Hematopoietic multipotent progenitor cell (in vitro differentiated cells): ENCODE data around the gene ATP6V1G3. TPM values are rescaled to one million over a fixed set of nuclear protein-coding genes. Genes with fewer than 3 reads are reported as not detected.
"Not testable (repeated sequence)": the region's sequence is repeated elsewhere in the genome, so short reads cannot be mapped to it uniquely, and the experiment has no call there.

ENCODE experiments used
- DNase-seq, 3 donors: peaks; one replicate each; pipeline ENCODE4 v3.0.0-alpha.2; 2011 to 2015; ENCODE audit warnings: low read depth in 2 of 3, low spot score in 2 of 3
- total RNA-seq: library from RNA; depleted of rRNA; stranded (reverse); fragments of >200 nt; gene quantifications from one replicate; pipeline ENCODE4 v1.2.3, GENCODE V29; 2012

Gene ATP6V1G3
- total RNA-seq, 1 donor: not detected

- DNase-seq: peak in 1 of 3 donors; percentile 17
These were observed 3.3 kb upstream of the ATP6V1G3 start for GRCh38 chr1:198543670-198544260.

GRCh38 chr1:198542632-198543031 is 2.2 kb upstream of the ATP6V1G3 start:
- DNase-seq: no peak

GRCh38 chr1:198541737-198542136 is 1.3 kb upstream of the ATP6V1G3 start:
- no peak for DNase-seq

- no peak for DNase-seq
These were observed 1.7 kb downstream of the ATP6V1G3 start for GRCh38 chr1:198538579-198539364.

GRCh38 chr1:198535631-198536030 is 4.8 kb downstream of the ATP6V1G3 start:
- DNase-seq: no peak

GRCh38 chr1:198534548-198535418 is 5.7 kb downstream of the ATP6V1G3 start:
- peak in 1 of 3 donors; percentile 14 for DNase-seq

- no peak for DNase-seq
These were observed 8.6 kb downstream of the ATP6V1G3 start for GRCh38 chr1:198531891-198532290.

- DNase-seq: no peak
These were observed 9.5 kb downstream of the ATP6V1G3 start for GRCh38 chr1:198530953-198531352.

GRCh38 chr1:198529414-198529813 is 11.1 kb downstream of the ATP6V1G3 start:
- no peak for DNase-seq

- no peak for DNase-seq
These were observed 12.1 kb downstream of the ATP6V1G3 start for GRCh38 chr1:198528364-198528763.

- no peak for DNase-seq
These were observed 15.9 kb downstream of the ATP6V1G3 start for GRCh38 chr1:198524556-198524955.

- not testable (repeated sequence) for DNase-seq
These were observed 16.4 kb downstream of the ATP6V1G3 start for GRCh38 chr1:198524127-198524526.

GRCh38 chr1:198523182-198523950 is 17.1 kb downstream of the ATP6V1G3 start:
- DNase-seq: peak in 2 of 3 donors; percentile 29 to 42

GRCh38 chr1:198520524-198521254 is 19.8 kb downstream of the ATP6V1G3 start:
- no peak for DNase-seq

GRCh38 chr1:198519639-198520501 is 20.6 kb downstream of the ATP6V1G3 start:
- no peak for DNase-seq

- DNase-seq: no peak
These were observed 22.8 kb downstream of the ATP6V1G3 start for GRCh38 chr1:198517623-198518199.

GRCh38 chr1:198500096-198500495 is 40.4 kb downstream of the ATP6V1G3 start:
- DNase-seq: no peak

- DNase-seq: no peak
These were observed 40.9 kb downstream of the ATP6V1G3 start for GRCh38 chr1:198499588-198499987.

- no peak for DNase-seq
These were observed 41.6 kb downstream of the ATP6V1G3 start for GRCh38 chr1:198498881-198499280.
